Sciatic nerve (tissue), 2 donors: ENCODE measurements around the gene ADIPOR2. TPM values are rescaled to one million over a fixed set of nuclear protein-coding genes. Genes with fewer than 3 reads are reported as not detected.

Experiments
- ATAC-seq: fragments of 200-7000 bp; cut with Tn5 transposase; one replicate; pipeline ENCODE4 v1.9.1; 2020; ENCODE audit warnings: mild to moderate bottlenecking, moderate library complexity
- DNase-seq: peaks from one replicate; pipeline ENCODE4 v3.0.0-alpha.2; 2020; ENCODE audit warnings: low spot score
- intact Hi-C: fragments of 100-400 bp; cut with DNase I; formaldehyde crosslinking; loops from one replicate; pipeline ENCODE4 v1.14.2; 2022
- total RNA-seq: library from RNA; stranded (reverse); fragmentation: NEBNext Ultra II Directional; extraction: Animal tissue kit (Norgen Biotek cat#: 25700); gene quantifications from one replicate; pipeline ENCODE4 v1.2.1, GENCODE V29; 2021
- donor health status: DM: no; HTN: no; CAD: no.
- donor health status: DM: no; HTN: no; CAD: no.

Gene ADIPOR2
- total RNA-seq, 1 donor from 2014 or later: 79.3 TPM

- intact Hi-C loops: loop anchor here (10.0 kb wide), 1 partner anchor 790 kb away; no protein-coding TSS in a partner anchor
- ATAC-seq: peak; percentile 95
- peak; percentile 94 for DNase-seq
These were observed 113.9 kb downstream of the ADIPOR2 start for GRCh38 chr12:1804545-1805332.

DNA sequence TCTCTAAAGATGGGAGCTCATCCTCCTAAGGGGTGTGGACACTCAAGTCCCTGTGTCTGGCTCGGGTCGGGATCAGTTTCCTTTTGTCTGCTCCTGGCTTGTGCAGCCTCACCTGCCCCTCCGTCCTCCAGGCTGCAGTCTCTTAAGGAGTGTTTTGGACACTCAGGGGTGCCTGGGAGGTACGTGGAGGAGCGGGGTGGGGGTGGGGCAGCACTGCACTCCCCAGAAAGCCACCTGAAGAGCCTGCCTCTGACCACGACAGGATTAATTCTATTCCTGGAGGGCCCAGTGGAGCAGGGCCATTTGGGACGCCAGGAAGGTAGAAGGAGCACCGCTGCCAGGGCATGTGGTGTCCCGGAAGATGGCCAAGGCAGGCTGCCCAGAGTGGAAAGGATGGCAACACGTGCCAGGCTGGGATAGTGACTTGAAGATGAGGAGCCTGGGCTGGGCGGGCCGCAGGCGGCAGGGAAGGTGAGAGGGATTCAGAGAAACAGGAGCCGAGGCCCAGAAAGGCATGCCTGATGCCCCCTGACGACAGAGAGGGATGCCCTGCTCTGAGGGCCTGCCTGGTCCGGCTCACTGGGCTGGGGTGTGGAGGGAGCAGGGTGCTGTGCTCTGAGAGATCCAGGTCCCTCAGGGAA is 114.7 kb downstream of the ADIPOR2 start:
- ATAC-seq (no peak), DNase-seq (peak; percentile 44)
- intact Hi-C loops: loop anchor here (10.0 kb wide), 1 partner anchor 789 kb away; no protein-coding TSS in a partner anchor

DNA sequence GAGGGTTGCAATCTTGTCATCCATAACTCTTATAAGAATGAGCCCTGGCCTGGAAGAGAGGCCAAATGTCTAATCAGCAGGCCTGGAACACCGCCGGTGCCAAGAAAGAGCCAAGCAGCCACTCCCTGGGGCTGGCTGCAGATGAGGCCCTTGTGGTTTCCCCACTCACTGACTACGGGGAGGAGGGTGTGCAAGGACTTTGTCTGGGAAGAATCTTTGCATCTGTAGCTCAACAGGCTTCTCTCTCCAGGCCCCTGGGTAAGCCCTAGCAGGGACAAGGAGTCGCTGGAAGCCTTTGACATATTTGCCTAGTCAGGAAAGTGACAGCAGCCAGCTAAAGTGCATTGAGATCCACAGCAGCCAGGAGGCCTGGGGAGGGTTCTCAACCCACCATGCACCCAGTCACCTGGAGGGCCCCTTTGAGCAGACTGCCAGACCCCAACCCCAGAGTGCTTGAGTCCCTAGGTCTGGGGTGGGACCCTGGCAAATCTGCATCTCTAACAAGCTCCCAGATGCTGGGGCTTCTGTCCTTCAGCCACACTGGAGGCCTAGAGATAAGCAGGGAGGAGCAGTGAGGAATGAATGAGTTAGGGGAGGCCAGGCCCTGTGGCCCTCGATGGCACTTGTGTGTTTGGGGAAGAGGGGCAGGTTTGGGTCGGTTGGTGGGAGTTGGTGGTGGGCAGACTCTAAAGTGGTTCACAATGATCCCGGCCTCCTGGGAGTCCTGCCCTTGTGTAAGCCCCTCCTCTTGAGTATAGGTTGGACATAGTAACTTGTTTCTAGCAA is 115.6 kb downstream of the ADIPOR2 start:
- no peak for DNase-seq
- no peak for ATAC-seq
- intact Hi-C loops: loop anchor here (10.0 kb wide), 1 partner anchor 788 kb away; no protein-coding TSS in a partner anchor

- intact Hi-C loops: loop anchor here (10.0 kb wide), 1 partner anchor 788 kb away; no protein-coding TSS in a partner anchor
- DNase-seq (no peak), ATAC-seq (no peak)
These were observed 116.4 kb downstream of the ADIPOR2 start for GRCh38 chr12:1807087-1807860.

- intact Hi-C loops: loop anchor here (10.0 kb wide), 1 partner anchor 787 kb away; no protein-coding TSS in a partner anchor
- DNase-seq: no peak
- no peak for ATAC-seq
These were observed 117.3 kb downstream of the ADIPOR2 start for GRCh38 chr12:1808036-1808797.

DNA sequence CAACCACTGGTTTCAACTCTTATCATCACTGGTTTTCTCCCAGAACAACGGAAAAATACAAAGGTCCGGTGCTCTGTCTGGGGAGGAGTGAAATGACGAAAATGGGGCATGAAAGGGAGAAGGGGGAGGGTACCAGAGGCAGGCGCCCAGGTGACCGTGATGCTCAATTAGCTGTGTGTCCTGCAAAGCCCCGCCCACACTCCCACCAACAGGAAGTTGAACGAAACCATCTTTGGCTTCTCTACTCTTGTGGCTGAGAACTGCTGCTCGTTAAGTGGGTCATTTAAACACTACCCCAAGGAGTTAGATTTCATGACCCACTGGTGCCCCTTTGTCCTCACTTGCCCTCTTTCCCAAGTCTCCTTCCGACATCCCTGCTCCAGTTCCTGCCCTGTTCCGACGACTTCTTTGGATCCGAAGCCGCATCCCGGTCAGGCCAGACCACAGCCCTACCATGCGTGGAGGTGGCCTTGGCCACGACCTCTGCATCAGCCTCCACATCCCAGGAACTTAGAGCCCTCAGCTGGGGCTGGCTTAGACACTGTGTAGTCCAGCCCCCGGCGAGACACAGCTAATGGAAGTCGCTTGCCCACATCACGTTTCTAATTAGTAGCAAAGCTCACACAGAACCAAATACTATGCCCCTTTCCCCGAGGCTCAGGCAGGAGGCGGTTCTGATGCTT is 118.1 kb downstream of the ADIPOR2 start:
- intact Hi-C loops: loop anchor here (10.0 kb wide), 1 partner anchor 786 kb away; no protein-coding TSS in a partner anchor
- ATAC-seq (no peak), DNase-seq (no peak)

- ATAC-seq (no peak), DNase-seq (no peak)
- intact Hi-C loops: loop anchor here (10.0 kb wide), 1 partner anchor 785 kb away; no protein-coding TSS in a partner anchor
These were observed 118.8 kb downstream of the ADIPOR2 start for GRCh38 chr12:1809591-1810190.

GRCh38 chr12:1810201-1810930 is 119.5 kb downstream of the ADIPOR2 start:
- no peak for ATAC-seq
- intact Hi-C loops: no loop called here
- DNase-seq: no peak

GRCh38 chr12:1810931-1811280 is 120.0 kb downstream of the ADIPOR2 start:
- ATAC-seq (no peak), DNase-seq (no peak)
- intact Hi-C loops: no loop called here

- intact Hi-C loops: no loop called here
- ATAC-seq (no peak), DNase-seq (no peak)
These were observed 120.5 kb downstream of the ADIPOR2 start for GRCh38 chr12:1811281-1811947.

DNA sequence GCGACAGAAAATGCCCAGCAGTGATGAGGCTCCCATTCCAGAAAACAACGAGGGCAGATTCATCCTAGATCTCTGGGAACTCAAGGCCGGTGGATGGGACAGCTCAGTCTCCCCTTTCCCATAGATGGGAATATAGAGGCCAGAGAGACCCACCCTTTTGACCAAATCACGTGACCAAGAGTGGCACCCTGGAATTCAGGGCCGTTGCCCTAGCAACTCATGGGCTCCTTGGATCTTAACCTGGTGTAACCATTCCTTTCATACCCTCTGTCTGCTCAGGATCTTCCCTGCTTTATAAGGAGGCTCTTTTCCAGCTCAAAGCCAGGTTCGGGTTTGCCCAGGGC is 121.0 kb downstream of the ADIPOR2 start:
- ATAC-seq (no peak), DNase-seq (no peak)
- intact Hi-C loops: no loop called here

- intact Hi-C loops: no loop called here
- ATAC-seq (peak; percentile 88), DNase-seq (no peak)
These were observed 121.9 kb downstream of the ADIPOR2 start for GRCh38 chr12:1812650-1813302.

DNA sequence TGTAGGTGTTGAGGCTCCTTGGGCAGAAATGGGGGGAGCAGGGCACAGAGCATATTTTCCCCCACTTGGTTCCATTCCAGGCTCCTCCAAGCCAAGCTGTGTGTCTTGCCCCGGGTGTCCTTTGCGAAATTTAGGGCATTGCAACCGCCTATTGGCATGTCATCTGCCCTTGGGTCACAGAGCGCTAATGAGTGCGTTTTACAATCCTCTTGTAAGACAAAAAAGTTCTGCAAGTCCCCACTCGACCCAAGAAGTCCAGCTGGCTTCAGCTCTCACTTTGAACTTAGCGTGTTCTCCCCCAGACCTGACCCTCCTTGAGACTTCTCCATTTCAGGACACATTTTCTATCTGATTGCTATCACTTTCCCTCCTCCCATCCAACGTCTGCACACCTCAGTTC is 123.4 kb downstream of the ADIPOR2 start:
- intact Hi-C loops: no loop called here
- ATAC-seq (no peak), DNase-seq (no peak)

DNA sequence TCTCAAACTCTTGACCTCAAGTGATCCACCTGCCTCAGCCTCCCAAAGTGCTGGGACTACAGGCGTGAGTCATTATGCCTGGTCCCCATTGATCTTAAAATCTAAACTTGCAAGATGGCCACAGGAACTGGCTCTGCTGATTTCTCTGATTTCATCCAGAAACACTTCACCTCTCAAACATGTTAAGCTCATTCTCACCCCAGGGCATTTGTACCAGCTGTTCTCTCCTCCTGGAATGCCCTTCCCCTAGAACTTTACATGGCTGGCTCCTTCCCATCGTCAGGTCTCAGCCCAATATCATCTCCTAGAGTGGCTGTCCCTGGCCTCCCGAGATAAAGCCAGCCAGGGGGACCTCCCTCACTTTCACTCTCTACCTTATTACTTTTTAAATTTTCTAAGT is 124.2 kb downstream of the ADIPOR2 start:
- intact Hi-C loops: no loop called here
- DNase-seq: no peak
- no peak for ATAC-seq

- DNase-seq (no peak), ATAC-seq (no peak)
- intact Hi-C loops: no loop called here
These were observed 125.2 kb downstream of the ADIPOR2 start for GRCh38 chr12:1815814-1816729.
